HS-27A (cell line): ENCODE results near the gene QRICH2.
"Not testable (repeated sequence)": the region's sequence is repeated elsewhere in the genome, so short reads cannot be mapped to it uniquely, and the experiment has no call there.

Experiments used
- DNase-seq: peaks from one replicate; pipeline ENCODE4 v3.0.0-alpha.2; 2012; ENCODE audit warnings: low read depth, missing footprints

QRICH2 gene

GRCh38 chr17:76246080-76247066, 61.7 kb downstream of the QRICH2 start:
- no peak for DNase-seq

- not testable (repeated sequence) for DNase-seq
Observed at GRCh38 chr17:76244721-76245120, 63.4 kb downstream of the QRICH2 start.

GRCh38 chr17:76243826-76244679, 64.0 kb downstream of the QRICH2 start:
- DNase-seq = no peak

GRCh38 chr17:76241691-76242255, 66.3 kb downstream of the QRICH2 start:
- DNase-seq = no peak

- no peak for DNase-seq
Observed at GRCh38 chr17:76241204-76241538, 66.9 kb downstream of the QRICH2 start.

- no peak for DNase-seq
Observed at GRCh38 chr17:76240461-76241203, 67.4 kb downstream of the QRICH2 start, which contains the start of gene RNF157. RNF157 (minus strand) TSS chr17:76240493; CDS start chr17:76240240, 253 bp downstream.

- no peak for DNase-seq
Observed at GRCh38 chr17:76239538-76240274, 68.4 kb downstream of the QRICH2 start.

GRCh38 chr17:76238847-76239537, 69.1 kb downstream of the QRICH2 start:
- no peak for DNase-seq

GRCh38 chr17:76237859-76238313, 70.2 kb downstream of the QRICH2 start:
- DNase-seq = no peak

- no peak for DNase-seq
Observed at GRCh38 chr17:76236603-76237002, 71.5 kb downstream of the QRICH2 start.

- DNase-seq = no peak
Observed at GRCh38 chr17:76235883-76236282, 72.2 kb downstream of the QRICH2 start.

GRCh38 chr17:76234354-76234679, 73.8 kb downstream of the QRICH2 start:
- no peak for DNase-seq

GRCh38 chr17:76233588-76234353, 74.3 kb downstream of the QRICH2 start:
- no peak for DNase-seq

- no peak for DNase-seq
Observed at GRCh38 chr17:76232342-76232741, 75.7 kb downstream of the QRICH2 start.

GRCh38 chr17:76226749-76227148, 81.3 kb downstream of the QRICH2 start:
- DNase-seq = not testable (repeated sequence)

GRCh38 chr17:76225373-76226086, 82.5 kb downstream of the QRICH2 start:
- not testable (repeated sequence) for DNase-seq
